ENCODE results near the gene INPP4B.

DNA sequence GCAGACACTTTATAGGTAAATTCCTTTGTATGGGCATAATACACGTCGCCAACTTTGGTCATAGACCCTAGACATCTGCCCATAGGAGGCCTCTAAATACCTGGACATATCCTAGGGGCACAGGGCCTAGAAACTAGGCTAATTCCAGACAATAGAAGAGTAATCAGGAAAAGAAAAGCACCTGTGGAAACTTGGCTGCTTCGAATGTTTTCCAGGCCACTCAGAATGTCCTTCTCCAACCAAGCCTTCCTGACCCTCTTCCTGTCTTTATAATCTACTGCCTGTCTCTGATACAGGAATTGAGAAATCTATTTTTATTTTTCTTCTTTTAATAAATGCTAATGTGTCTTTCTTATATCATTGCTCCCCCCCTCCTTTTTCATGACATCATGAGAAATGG is 716.6 kb downstream of the INPP4B start:
- TF ChIP-seq, protein P1, sequence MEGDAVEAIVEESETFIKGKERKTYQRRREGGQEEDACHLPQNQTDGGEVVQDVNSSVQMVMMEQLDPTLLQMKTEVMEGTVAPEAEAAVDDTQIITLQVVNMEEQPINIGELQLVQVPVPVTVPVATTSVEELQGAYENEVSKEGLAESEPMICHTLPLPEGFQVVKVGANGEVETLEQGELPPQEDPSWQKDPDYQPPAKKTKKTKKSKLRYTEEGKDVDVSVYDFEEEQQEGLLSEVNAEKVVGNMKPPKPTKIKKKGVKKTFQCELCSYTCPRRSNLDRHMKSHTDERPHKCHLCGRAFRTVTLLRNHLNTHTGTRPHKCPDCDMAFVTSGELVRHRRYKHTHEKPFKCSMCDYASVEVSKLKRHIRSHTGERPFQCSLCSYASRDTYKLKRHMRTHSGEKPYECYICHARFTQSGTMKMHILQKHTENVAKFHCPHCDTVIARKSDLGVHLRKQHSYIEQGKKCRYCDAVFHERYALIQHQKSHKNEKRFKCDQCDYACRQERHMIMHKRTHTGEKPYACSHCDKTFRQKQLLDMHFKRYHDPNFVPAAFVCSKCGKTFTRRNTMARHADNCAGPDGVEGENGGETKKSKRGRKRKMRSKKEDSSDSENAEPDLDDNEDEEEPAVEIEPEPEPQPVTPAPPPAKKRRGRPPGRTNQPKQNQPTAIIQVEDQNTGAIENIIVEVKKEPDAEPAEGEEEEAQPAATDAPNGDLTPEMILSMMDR (IDR thresholded peaks at IDR 0.05; ENCODE audit: low read depth, low read length), result no peak
- no peak for TF ChIP-seq EZH2phosphoT487 (IDR thresholded peaks at IDR 0.05; ENCODE audit: low read depth)
